PC-9 (cell line): ENCODE results near the gene GPC5. TPM values are rescaled to one million over a fixed set of nuclear protein-coding genes. Genes with fewer than 3 reads are reported as not detected.

Experiments used
- BruUV-seq: library from RNA; stranded (reverse); fragments of 400-500 nt; replicated peaks from 2 replicates; lab custom pipeline; 2021; lab: Mats Ljungman, UMichigan
- CTCF ChIA-PET: fragments of 300-600 bp; sonication (Branson Sonifier 250); formaldehyde crosslinking; loops from one replicate; lab custom pipeline; 2022; ENCODE audit warnings: antibody characterized with exemption; lab: Charles Lee
- POLR2A ChIA-PET: fragments of 300-600 bp; sonication (Branson Sonifier 250); formaldehyde crosslinking; loops from one replicate; lab custom pipeline; 2022; ENCODE audit warnings: antibody characterized with exemption; ENCODE audit not compliant: unreplicated experiment; lab: Charles Lee
- DNase-seq, 2 experiments: peaks; one replicate each; pipeline versions ENCODE4 v3.0.0 to v3.0.0-alpha.2; 2015 to 2022; ENCODE audit warnings: mixed read lengths in 1 of 2
- H2AFZ ChIP-seq: fragments of 200-600 bp; sonication (generic); 2 replicates; pipeline ENCODE4 v1.8.1; 2017; ENCODE audit warnings: antibody characterized with exemption
- H3F3A ChIP-seq: fragments of 200-600 bp; sonication (generic); 2 replicates; pipeline ENCODE4 v1.8.1; 2017; ENCODE audit warnings: antibody characterized with exemption, mild to moderate bottlenecking, low read depth; ENCODE audit not compliant: insufficient read depth
- H3K27ac ChIP-seq: fragments of 200-600 bp; sonication (generic); 2 replicates; pipeline ENCODE4 v1.6.1; 2016; ENCODE audit warnings: mixed run types
- H3K27me3 ChIP-seq: fragments of 200-600 bp; sonication (generic); 2 replicates; pipeline ENCODE4 v1.6.1; 2016; ENCODE audit warnings: low read depth, mixed run types; ENCODE audit not compliant: insufficient read depth
- H3K36me3 ChIP-seq: fragments of 200-600 bp; sonication (generic); 2 replicates; pipeline ENCODE4 v1.6.1; 2016; ENCODE audit warnings: low read depth, mixed run types
- H3K4me1 ChIP-seq: fragments of 200-600 bp; sonication (generic); replicated peaks from 2 replicates; pipeline ENCODE4 v1.6.1; 2016; ENCODE audit warnings: mixed run types; ENCODE audit not compliant: insufficient read depth
- H3K4me2 ChIP-seq: fragments of 200-600 bp; sonication (generic); 2 replicates; pipeline ENCODE4 v1.6.1; 2017; ENCODE audit warnings: mixed run types
- H3K4me3 ChIP-seq: fragments of 200-600 bp; sonication (generic); 2 replicates; pipeline ENCODE4 v1.6.1; 2016; ENCODE audit warnings: mixed run types
- H3K79me2 ChIP-seq: fragments of 200-600 bp; sonication (generic); 2 replicates; pipeline ENCODE4 v1.6.1; 2017; ENCODE audit warnings: low read depth, mixed run types
- H3K9me2 ChIP-seq: fragments of 200-600 bp; sonication (generic); 2 replicates; pipeline ENCODE4 v1.8.1; 2017; ENCODE audit warnings: mild to moderate bottlenecking; ENCODE audit not compliant: insufficient read depth
- H3K9me3 ChIP-seq: fragments of 200-600 bp; sonication (generic); 2 replicates; pipeline ENCODE4 v1.8.1; 2016; ENCODE audit warnings: low read depth; ENCODE audit not compliant: insufficient read depth
- H4K20me1 ChIP-seq: fragments of 200-600 bp; sonication (generic); 2 replicates; pipeline ENCODE4 v1.8.1; 2017; ENCODE audit not compliant: insufficient read depth
- EZH2 ChIP-seq: fragments of 200-600 bp; sonication (generic); IDR thresholded peaks from 2 replicates; pipeline ENCODE4 v1.8.0; 2017; ENCODE audit warnings: antibody characterized with exemption, low read depth
- intact Hi-C: fragments of 100-400 bp; cut with micrococcal nuclease; formaldehyde crosslinking; loops from one replicate; pipeline ENCODE4 v1.10.0; 2022; ENCODE audit not compliant: unreplicated experiment
- total RNA-seq: library from RNA; stranded (reverse); gene quantifications from 2 replicates; pipeline ENCODE4 v1.2.3, GENCODE V29; 2021
- TF ChIP-seq, protein P1 (sequence below): fragments of 200-600 bp; sonication (generic); conservative IDR thresholded peaks from 2 replicates; pipeline ENCODE4 v1.6.1; 2017; ENCODE audit warnings: mixed run types, antibody characterized with exemption, mild to moderate bottlenecking, moderate library complexity

Gene GPC5
- total RNA-seq, 1 experiment from 2014 or later: not detected

DNA sequence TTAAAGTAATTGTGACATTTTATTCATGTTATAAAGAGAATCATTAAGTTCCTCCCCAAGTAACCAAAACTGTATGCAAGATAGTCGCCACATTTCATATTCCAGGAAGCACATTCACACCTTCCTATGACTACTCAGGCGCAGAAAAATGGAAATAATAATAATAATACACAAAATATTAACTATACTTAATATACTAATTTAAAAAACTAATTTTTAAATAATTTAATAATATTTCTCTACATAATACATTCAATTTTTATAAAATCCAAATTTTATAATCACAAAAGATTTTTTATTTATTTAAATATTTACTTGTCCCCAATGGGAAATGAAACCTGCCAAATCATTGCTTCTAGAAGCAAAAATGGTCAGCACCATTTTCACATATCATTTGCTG lies 1030.8 kb downstream of the GPC5 start:
- no TSS peak for BruUV-seq
- TF ChIP-seq EZH2: no peak
- TF ChIP-seq, protein P1, sequence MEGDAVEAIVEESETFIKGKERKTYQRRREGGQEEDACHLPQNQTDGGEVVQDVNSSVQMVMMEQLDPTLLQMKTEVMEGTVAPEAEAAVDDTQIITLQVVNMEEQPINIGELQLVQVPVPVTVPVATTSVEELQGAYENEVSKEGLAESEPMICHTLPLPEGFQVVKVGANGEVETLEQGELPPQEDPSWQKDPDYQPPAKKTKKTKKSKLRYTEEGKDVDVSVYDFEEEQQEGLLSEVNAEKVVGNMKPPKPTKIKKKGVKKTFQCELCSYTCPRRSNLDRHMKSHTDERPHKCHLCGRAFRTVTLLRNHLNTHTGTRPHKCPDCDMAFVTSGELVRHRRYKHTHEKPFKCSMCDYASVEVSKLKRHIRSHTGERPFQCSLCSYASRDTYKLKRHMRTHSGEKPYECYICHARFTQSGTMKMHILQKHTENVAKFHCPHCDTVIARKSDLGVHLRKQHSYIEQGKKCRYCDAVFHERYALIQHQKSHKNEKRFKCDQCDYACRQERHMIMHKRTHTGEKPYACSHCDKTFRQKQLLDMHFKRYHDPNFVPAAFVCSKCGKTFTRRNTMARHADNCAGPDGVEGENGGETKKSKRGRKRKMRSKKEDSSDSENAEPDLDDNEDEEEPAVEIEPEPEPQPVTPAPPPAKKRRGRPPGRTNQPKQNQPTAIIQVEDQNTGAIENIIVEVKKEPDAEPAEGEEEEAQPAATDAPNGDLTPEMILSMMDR: no peak

DNA sequence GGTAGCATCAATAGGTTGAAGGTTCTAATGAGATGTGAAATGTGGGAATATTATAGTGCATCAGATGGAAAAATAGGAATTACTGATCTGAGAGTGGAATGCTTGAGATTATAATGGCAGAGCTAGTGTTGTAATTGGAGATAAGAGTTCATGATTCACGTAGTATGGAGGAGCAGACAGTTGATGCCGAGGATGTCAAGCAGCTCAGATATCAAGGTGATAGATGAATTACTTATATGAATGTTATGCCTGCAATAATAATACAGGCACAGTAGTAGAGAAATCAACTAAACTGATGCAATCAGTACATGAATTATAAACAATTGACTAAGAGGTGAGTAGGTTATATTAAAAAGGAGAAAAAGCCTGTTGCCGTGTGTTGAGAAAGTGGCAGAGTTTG lies 1035.0 kb downstream of the GPC5 start:
- Histone ChIP-seq H3K27ac (no peak overlapping the region), H3K79me2 (no peaks in the 10 kb centered on the region), H3K9me2 (no peaks in the 10 kb centered on the region; the same call in 1 of the 2 replicates), H3K9me3 (no peaks in the 10 kb centered on the region), H3K36me3 (no peaks in the 10 kb centered on the region), H3K4me1 (no peaks in the 10 kb centered on the region), H4K20me1 (no peaks in the 10 kb centered on the region), H3F3A (no peaks in the 10 kb centered on the region), H3K4me3 (no peak overlapping the region), H3K4me2 (no peak overlapping the region), H2AFZ (no peak overlapping the region), H3K27me3 (no peaks in the 10 kb centered on the region)
- no TSS peak for BruUV-seq
- DNase-seq: no peak
- POLR2A ChIA-PET: no interaction called here
- intact Hi-C loops: no loop called here
- no peak for TF ChIP-seq EZH2
- TF ChIP-seq, protein P1: no peak
- CTCF ChIA-PET: no interaction called here

More for the DNA sequence above, 1030.8 kb downstream of the GPC5 start:
- Histone ChIP-seq H3K36me3 (no peaks in the 10 kb centered on the region), H3K27me3 (no peaks in the 10 kb centered on the region), H3K4me2 (no peak overlapping the region), H3K27ac (no peak overlapping the region), H3K9me3 (no peaks in the 10 kb centered on the region), H4K20me1 (no peaks in the 10 kb centered on the region), H3K79me2 (no peaks in the 10 kb centered on the region), H2AFZ (no peak overlapping the region), H3K4me3 (no peak overlapping the region), H3K4me1 (no peaks in the 10 kb centered on the region), H3K9me2 (no peaks in the 10 kb centered on the region; the same call in 1 of the 2 replicates), H3F3A (no peaks in the 10 kb centered on the region)
- intact Hi-C loops: no loop called here
- DNase-seq: no peak
- CTCF ChIA-PET: no interaction called here
- POLR2A ChIA-PET: no interaction called here

DNA sequence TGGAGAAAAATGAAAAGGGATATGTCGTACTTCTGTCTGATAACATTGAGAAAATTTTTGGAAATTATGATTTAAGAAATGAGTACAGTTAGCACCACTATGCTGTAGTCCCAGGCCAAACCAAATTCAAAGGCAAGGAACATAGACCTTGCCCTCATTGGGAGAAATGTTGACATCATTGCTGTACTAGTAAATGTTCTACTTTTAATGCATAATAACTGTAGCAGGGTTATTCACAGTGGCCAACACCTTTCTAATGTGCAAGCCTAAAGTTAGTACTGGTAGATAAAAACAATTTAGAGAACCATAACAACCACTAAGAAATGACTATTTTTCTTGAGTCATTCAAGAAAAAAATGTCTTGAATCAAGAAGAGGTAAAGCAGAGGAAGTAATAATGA lies 1035.5 kb downstream of the GPC5 start:
- intact Hi-C loops: no loop called here
- Histone ChIP-seq H4K20me1 (no peaks in the 10 kb centered on the region), H3K27ac (no peak overlapping the region), H3K9me2 (no peaks in the 10 kb centered on the region; the same call in 1 of the 2 replicates), H3K36me3 (no peaks in the 10 kb centered on the region), H3K4me3 (no peak overlapping the region), H3F3A (no peaks in the 10 kb centered on the region), H3K27me3 (no peaks in the 10 kb centered on the region), H3K4me1 (no peaks in the 10 kb centered on the region), H3K4me2 (no peak overlapping the region), H3K9me3 (no peaks in the 10 kb centered on the region), H3K79me2 (no peaks in the 10 kb centered on the region), H2AFZ (no peak overlapping the region)
- POLR2A ChIA-PET: no interaction called here
- CTCF ChIA-PET: no interaction called here
- BruUV-seq: no TSS peak
- TF ChIP-seq, protein P1: no peak
- no peak for TF ChIP-seq EZH2
- DNase-seq: no peak
